ENCODE data around the gene SIRT6. TPM values are rescaled to one million over a fixed set of nuclear protein-coding genes. Genes with fewer than 3 reads are reported as not detected.

Gene SIRT6
- total and polyA plus RNA-seq, 9 of the 15 experiments (the other 6 are each of a cell fraction or from before 2014, with no cell fraction given), result 1.4 to 41.1 (median 10.2) TPM

DNA sequence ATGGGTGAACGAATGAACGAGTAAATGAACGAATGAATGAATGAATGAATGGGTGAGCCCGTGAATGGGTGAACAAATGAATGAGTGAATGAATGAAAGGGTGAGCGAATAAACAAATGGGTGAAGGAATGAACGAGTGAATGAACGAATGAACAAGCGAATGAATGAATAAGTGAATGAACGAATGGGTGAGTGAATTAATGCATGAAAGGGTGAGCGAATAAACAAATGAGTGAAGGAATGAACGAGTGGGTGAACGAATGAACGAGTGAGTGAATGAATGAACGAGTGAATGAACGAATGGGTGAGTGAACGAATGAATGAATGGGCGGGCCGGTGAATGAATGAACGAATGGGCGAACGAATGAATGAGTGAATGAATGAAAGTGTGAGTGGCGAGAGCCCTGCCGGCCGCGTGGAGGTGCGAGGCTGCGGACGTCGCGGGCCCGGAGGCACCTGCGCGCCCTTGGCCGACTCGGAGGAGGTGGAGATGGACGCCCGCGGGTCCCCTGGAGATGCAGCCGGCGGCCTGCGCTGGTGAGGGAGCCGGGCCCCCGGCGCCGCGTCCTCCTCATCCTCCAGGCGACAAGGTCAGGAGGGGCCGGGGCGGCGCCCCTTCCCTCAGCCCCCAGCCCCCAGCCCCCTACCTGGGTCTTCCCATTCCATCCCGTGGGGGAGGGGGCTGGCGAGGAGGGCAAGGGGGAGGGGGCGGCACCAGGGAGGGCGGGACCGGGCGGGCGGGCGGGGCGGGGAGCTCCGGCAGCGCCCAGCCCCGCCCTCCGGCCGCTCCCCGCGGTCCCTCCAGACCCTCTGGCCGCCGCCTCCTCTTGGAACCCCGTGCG, 15.5 kb upstream of the SIRT6 start (continued):
- TF ChIP-seq, protein P1, sequence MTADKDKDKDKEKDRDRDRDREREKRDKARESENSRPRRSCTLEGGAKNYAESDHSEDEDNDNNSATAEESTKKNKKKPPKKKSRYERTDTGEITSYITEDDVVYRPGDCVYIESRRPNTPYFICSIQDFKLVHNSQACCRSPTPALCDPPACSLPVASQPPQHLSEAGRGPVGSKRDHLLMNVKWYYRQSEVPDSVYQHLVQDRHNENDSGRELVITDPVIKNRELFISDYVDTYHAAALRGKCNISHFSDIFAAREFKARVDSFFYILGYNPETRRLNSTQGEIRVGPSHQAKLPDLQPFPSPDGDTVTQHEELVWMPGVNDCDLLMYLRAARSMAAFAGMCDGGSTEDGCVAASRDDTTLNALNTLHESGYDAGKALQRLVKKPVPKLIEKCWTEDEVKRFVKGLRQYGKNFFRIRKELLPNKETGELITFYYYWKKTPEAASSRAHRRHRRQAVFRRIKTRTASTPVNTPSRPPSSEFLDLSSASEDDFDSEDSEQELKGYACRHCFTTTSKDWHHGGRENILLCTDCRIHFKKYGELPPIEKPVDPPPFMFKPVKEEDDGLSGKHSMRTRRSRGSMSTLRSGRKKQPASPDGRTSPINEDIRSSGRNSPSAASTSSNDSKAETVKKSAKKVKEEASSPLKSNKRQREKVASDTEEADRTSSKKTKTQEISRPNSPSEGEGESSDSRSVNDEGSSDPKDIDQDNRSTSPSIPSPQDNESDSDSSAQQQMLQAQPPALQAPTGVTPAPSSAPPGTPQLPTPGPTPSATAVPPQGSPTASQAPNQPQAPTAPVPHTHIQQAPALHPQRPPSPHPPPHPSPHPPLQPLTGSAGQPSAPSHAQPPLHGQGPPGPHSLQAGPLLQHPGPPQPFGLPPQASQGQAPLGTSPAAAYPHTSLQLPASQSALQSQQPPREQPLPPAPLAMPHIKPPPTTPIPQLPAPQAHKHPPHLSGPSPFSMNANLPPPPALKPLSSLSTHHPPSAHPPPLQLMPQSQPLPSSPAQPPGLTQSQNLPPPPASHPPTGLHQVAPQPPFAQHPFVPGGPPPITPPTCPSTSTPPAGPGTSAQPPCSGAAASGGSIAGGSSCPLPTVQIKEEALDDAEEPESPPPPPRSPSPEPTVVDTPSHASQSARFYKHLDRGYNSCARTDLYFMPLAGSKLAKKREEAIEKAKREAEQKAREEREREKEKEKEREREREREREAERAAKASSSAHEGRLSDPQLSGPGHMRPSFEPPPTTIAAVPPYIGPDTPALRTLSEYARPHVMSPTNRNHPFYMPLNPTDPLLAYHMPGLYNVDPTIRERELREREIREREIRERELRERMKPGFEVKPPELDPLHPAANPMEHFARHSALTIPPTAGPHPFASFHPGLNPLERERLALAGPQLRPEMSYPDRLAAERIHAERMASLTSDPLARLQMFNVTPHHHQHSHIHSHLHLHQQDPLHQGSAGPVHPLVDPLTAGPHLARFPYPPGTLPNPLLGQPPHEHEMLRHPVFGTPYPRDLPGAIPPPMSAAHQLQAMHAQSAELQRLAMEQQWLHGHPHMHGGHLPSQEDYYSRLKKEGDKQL (CRISPR knock-in tag; IDR thresholded peaks at IDR 0.05; ENCODE audit: borderline replicate concordance), result 0 out of 2 replicates have a peak, but pooled peaks have one; percentile 57
- TF ChIP-seq, protein P2, sequence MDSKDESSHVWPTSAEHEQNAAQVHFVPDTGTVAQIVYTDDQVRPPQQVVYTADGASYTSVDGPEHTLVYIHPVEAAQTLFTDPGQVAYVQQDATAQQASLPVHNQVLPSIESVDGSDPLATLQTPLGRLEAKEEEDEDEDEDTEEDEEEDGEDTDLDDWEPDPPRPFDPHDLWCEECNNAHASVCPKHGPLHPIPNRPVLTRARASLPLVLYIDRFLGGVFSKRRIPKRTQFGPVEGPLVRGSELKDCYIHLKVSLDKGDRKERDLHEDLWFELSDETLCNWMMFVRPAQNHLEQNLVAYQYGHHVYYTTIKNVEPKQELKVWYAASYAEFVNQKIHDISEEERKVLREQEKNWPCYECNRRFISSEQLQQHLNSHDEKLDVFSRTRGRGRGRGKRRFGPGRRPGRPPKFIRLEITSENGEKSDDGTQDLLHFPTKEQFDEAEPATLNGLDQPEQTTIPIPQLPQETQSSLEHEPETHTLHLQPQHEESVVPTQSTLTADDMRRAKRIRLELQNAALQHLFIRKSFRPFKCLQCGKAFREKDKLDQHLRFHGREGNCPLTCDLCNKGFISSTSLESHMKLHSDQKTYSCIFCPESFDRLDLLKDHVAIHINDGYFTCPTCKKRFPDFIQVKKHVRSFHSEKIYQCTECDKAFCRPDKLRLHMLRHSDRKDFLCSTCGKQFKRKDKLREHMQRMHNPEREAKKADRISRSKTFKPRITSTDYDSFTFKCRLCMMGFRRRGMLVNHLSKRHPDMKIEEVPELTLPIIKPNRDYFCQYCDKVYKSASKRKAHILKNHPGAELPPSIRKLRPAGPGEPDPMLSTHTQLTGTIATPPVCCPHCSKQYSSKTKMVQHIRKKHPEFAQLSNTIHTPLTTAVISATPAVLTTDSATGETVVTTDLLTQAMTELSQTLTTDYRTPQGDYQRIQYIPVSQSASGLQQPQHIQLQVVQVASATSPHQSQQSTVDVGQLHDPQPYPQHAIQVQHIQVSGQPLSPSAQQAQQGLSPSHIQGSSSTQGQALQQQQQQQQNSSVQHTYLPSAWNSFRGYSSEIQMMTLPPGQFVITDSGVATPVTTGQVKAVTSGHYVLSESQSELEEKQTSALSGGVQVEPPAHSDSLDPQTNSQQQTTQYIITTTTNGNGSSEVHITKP (IDR thresholded peaks at IDR 0.05; ENCODE audit: partially characterized antibody), result no peak
- TF ChIP-seq ARID1B (IDR thresholded peaks at IDR 0.05), result no peak
- TF ChIP-seq, protein P3, sequence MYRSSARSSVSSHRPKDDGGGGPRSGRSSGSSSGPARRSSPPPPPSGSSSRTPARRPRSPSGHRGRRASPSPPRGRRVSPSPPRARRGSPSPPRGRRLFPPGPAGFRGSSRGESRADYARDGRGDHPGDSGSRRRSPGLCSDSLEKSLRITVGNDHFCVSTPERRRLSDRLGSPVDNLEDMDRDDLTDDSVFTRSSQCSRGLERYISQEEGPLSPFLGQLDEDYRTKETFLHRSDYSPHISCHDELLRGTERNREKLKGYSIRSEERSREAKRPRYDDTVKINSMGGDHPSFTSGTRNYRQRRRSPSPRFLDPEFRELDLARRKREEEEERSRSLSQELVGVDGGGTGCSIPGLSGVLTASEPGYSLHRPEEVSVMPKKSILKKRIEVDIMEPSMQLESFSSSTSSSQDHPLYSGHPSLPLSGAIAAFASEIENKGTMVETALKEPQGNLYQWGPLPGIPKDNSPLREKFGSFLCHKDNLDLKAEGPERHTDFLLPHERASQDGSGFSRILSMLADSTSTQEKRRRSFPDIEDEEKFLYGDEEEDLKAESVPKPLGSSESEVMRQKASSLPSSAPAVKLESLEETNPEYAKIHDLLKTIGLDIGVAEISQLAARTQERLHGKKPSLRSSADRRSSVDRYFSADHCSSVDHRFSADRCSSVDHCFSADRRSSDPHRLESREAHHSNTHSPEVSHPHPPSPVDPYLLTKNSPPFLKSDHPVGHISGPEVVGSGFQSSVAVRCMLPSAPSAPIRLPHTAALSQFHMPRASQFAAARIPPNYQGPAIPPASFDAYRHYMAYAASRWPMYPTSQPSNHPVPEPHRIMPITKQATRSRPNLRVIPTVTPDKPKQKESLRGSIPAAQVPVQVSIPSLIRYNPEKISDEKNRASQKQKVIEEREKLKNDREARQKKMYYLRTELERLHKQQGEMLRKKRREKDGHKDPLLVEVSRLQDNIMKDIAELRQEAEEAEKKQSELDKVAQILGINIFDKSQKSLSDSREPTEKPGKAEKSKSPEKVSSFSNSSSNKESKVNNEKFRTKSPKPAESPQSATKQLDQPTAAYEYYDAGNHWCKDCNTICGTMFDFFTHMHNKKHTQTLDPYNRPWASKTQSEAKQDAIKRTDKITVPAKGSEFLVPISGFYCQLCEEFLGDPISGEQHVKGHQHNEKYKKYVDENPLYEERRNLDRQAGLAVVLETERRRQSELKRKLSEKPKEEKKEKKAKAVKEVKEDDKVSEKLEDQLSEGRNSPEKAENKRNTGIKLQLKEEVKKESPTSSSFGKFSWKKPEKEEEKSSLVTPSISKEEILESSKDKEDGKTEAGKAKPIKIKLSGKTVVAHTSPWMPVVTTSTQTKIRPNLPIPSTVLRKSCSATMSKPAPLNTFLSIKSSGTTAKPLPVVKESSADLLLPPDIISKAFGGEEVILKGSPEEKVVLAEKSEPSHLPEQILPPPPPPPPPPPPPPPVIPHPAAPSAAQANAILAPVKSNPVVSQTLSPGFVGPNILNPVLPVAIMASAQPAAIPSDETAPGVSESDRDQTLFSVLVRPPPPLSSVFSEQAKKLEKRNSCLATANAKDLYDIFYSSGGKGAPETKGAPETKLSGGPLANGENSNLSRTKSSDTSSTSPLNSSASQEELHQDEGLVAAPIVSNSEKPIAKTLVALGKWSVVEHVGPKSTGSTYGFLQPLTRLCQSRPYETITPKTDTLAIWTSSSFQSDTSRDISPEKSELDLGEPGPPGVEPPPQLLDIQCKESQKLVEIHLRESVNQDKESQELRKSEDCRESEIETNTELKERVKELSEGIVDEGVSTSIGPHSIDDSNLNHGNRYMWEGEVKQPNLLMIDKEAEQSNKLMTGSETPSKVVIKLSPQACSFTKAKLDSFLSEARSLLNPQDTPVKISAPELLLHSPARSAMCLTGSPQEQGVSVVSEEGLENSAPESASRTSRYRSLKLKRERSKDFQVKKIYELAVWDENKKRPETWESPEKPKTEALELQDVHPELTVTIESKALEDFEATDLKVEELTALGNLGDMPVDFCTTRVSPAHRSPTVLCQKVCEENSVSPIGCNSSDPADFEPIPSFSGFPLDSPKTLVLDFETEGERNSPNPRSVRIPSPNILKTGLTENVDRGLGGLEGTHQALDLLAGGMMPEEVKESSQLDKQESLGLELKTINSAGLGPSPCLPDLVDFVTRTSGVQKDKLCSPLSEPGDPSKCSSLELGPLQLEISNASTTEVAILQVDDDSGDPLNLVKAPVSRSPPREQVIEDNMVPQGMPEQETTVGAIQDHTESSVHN (IDR thresholded peaks at IDR 0.05; ENCODE audit: borderline replicate concordance in 1 of 2, low read depth in 1 of 2), result peak in 1 of 2 experiments; percentile 84; a peak in 2 of 4 replicates
- 0 out of 4 replicates have a peak, but pooled peaks of 1 of the 2 experiments have one; percentile 22 for TF ChIP-seq CSDE1 (IDR thresholded peaks at IDR 0.05)
- TF ChIP-seq EP300 (IDR thresholded peaks at IDR 0.05; ENCODE audit: low read length), result no peak
- no peak for TF ChIP-seq RBBP5 (IDR thresholded peaks at IDR 0.05; ENCODE audit: borderline replicate concordance, insufficient read depth, low read length, poor library complexity, severe bottlenecking)

Data from K562 (cell line).